ENCODE measurements around the gene ZSWIM3. TPM values are rescaled to one million over a fixed set of nuclear protein-coding genes. Genes with fewer than 3 reads are reported as not detected.

The ZSWIM3 gene
- total and polyA plus RNA-seq, 2 of the 13 experiments (the other 11 are each of a cell fraction or from before 2014, with no cell fraction given): 5.2 to 5.8 TPM

DNA sequence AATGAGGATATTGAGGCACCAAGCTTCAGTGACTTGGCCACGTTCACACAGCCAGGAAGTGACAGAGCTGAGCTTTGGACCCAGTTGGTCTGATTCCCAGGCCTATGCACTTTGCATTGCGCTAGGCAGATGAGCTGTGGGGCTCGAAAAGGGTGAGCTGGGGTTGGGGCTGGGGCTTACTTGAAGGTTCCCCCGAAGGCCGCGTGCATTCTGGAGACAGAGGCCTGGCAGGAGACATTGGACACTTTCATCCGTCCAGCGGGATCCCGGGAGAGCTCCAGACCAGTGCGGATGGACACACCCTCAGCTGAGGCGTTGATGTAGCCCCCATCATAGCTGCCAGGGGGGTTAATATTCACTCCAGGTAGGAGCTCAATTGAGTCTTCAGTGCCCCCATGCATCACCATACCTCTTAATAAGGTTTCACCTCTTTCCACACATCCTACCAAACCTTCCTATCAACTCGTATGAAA, 52.0 kb downstream of the ZSWIM3 start (continued):
- TF ChIP-seq ZNF816 (CRISPR knock-in tag; IDR thresholded peaks at IDR 0.05; ENCODE audit: borderline replicate concordance): no peak
- TF ChIP-seq ZNF629 (CRISPR knock-in tag; conservative IDR thresholded peaks at IDR 0.05): 0 out of 2 replicates have a peak, but pooled peaks have one; percentile 22
- TF ChIP-seq RARA (CRISPR knock-in tag; IDR thresholded peaks at IDR 0.05): peak; percentile 87
- TF ChIP-seq ZNF776 (CRISPR knock-in tag; IDR thresholded peaks at IDR 0.05): peak; percentile 40; the same call in 1 of the 2 replicates
- no peak; the same call in 1 of the 2 replicates for TF ChIP-seq SNAI1 (CRISPR knock-in tag; IDR thresholded peaks at IDR 0.05; ENCODE audit: borderline replicate concordance)
- no peak for TF ChIP-seq NFKB2 (CRISPR knock-in tag; IDR thresholded peaks at IDR 0.05; ENCODE audit: borderline replicate concordance)
- peak; percentile 41 for TF ChIP-seq ARID3A (IDR thresholded peaks at IDR 0.05; ENCODE audit: low read depth, low read length)
- TF ChIP-seq SUZ12 (IDR thresholded peaks at IDR 0.05; ENCODE audit: low read depth, low read length): no peak
- TF ChIP-seq, protein P1, sequence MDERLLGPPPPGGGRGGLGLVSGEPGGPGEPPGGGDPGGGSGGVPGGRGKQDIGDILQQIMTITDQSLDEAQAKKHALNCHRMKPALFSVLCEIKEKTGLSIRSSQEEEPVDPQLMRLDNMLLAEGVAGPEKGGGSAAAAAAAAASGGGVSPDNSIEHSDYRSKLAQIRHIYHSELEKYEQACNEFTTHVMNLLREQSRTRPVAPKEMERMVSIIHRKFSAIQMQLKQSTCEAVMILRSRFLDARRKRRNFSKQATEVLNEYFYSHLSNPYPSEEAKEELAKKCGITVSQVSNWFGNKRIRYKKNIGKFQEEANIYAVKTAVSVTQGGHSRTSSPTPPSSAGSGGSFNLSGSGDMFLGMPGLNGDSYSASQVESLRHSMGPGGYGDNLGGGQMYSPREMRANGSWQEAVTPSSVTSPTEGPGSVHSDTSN (CRISPR knock-in tag; IDR thresholded peaks at IDR 0.05): no peak
- TF ChIP-seq POGZ (CRISPR knock-in tag; IDR thresholded peaks at IDR 0.05): peak; percentile 16; the same call in 1 of the 2 replicates
- TF ChIP-seq ZBTB38 (CRISPR knock-in tag; IDR thresholded peaks at IDR 0.05): peak; percentile 89; the same call in 1 of the 2 replicates
- TF ChIP-seq SIX4 (CRISPR knock-in tag; IDR thresholded peaks at IDR 0.05): no peak
- TF ChIP-seq TCF7 (IDR thresholded peaks at IDR 0.05; ENCODE audit: low read depth): no peak
- no peak for TF ChIP-seq TMF1 (CRISPR knock-in tag; IDR thresholded peaks at IDR 0.05; ENCODE audit: low read depth)
- no peak for TF ChIP-seq ZNF318 (CRISPR knock-in tag; IDR thresholded peaks at IDR 0.05)
- TF ChIP-seq ZNF597 (CRISPR knock-in tag; IDR thresholded peaks at IDR 0.05): no peak
- no peak for TF ChIP-seq SATB2 (CRISPR knock-in tag; IDR thresholded peaks at IDR 0.05)

All from HepG2 (cell line).